Glomerular visceral epithelial cell (primary cell): ENCODE data around the gene MARK4.
A peak's percentile ranks its signal among the peaks of the same experiment; 100 is the strongest.
"Not testable (repeated sequence)": the region's sequence is repeated elsewhere in the genome, so short reads cannot be mapped to it uniquely, and the experiment has no call there.

ENCODE experiments used
- DNase-seq: peaks from one replicate; pipeline ENCODE4 v3.0.0-alpha.2; 2016; ENCODE audit errors: extremely low spot score

MARK4 gene

GRCh38 chr19:45250832-45251451 lies at the start of gene MARK4:
Gene MARK4 (plus strand): TSS chr19:45251271. CDS start chr19:45251589, 318 bp downstream.
- peak; percentile 69 for DNase-seq

- no peak for DNase-seq
Measured at GRCh38 chr19:45202637-45203036, 48.4 kb upstream of the MARK4 start.

GRCh38 chr19:45205810-45206209 lies 45.3 kb upstream of the MARK4 start:
- DNase-seq, result no peak

GRCh38 chr19:45206328-45206727 lies 44.7 kb upstream of the MARK4 start:
- no peak for DNase-seq

GRCh38 chr19:45211751-45212381 lies 39.2 kb upstream of the MARK4 start:
- no peak for DNase-seq

- DNase-seq, result no peak
Measured at GRCh38 chr19:45213031-45213430, 38.0 kb upstream of the MARK4 start.

- DNase-seq, result peak; percentile 31
Measured at GRCh38 chr19:45215391-45216191, 35.5 kb upstream of the MARK4 start.

- no peak for DNase-seq
Measured at GRCh38 chr19:45216667-45217066, 34.4 kb upstream of the MARK4 start.

GRCh38 chr19:45217193-45217956 lies 33.7 kb upstream of the MARK4 start:
- DNase-seq, result no peak

- DNase-seq, result no peak
Measured at GRCh38 chr19:45217957-45218334, 33.1 kb upstream of the MARK4 start.

- no peak for DNase-seq
Measured at GRCh38 chr19:45218426-45218825, 32.6 kb upstream of the MARK4 start.

GRCh38 chr19:45218911-45219743 lies 31.9 kb upstream of the MARK4 start:
- DNase-seq, result no peak

- DNase-seq, result no peak
Measured at GRCh38 chr19:45222724-45223123, 28.3 kb upstream of the MARK4 start.

GRCh38 chr19:45223879-45224278 lies 27.2 kb upstream of the MARK4 start:
- no peak for DNase-seq

- DNase-seq, result no peak
Measured at GRCh38 chr19:45224645-45225044, 26.4 kb upstream of the MARK4 start.

GRCh38 chr19:45229056-45229455 lies 22.0 kb upstream of the MARK4 start:
- DNase-seq, result not testable (repeated sequence)

GRCh38 chr19:45231891-45232290 lies 19.2 kb upstream of the MARK4 start:
- no peak for DNase-seq

GRCh38 chr19:45234089-45234869 lies 16.8 kb upstream of the MARK4 start:
- no peak for DNase-seq

GRCh38 chr19:45235485-45235884 lies 15.6 kb upstream of the MARK4 start:
- no peak for DNase-seq

GRCh38 chr19:45238556-45238955 lies 12.5 kb upstream of the MARK4 start:
- DNase-seq, result no peak
